ENCODE data around the gene EVA1A. TPM values are rescaled to one million over a fixed set of nuclear protein-coding genes. Genes with fewer than 3 reads are reported as not detected.

Gene EVA1A
- total RNA-seq, 1 experiment from 2014 or later = 10.8 TPM

- ChIA-PET POLR2A (ENCODE audit: unreplicated experiment) (no interaction called here), CTCF (interaction anchor here (0.7 kb wide), 1 partner anchor 269 kb away, joined by 3 read pairs; no protein-coding TSS in a partner anchor)
- BruUV-seq (replicated peaks) = no TSS peak
- Histone ChIP-seq H3K27ac (peak overlapping the region; percentile 65), H3K9me2 (ENCODE audit: insufficient read depth) (no peaks in the 10 kb centered on the region), H3K79me2 (ENCODE audit: low read depth) (no peaks in the 10 kb centered on the region), H3K27me3 (ENCODE audit: insufficient read depth, low read depth) (no peaks in the 10 kb centered on the region), H3K4me2 (peak overlapping the region; percentile 63), H3K9me3 (ENCODE audit: insufficient read depth, low read depth) (0 out of 2 replicates have a peak, but pooled peaks cover 4% of the 10 kb centered on the region), H3K4me1 (replicated peaks; ENCODE audit: insufficient read depth) (peaks cover 79% of the 10 kb centered on the region), H3F3A (ENCODE audit: insufficient read depth, low read depth) (peaks cover 60% of the 10 kb centered on the region), H3K4me3 (no peak overlapping the region), H3K36me3 (ENCODE audit: low read depth) (no peaks in the 10 kb centered on the region), H4K20me1 (ENCODE audit: insufficient read depth) (no peaks in the 10 kb centered on the region), H2AFZ (no peak overlapping the region)
- TF ChIP-seq EZH2 (IDR thresholded peaks at IDR 0.05; ENCODE audit: low read depth) = no peak
- no peak for TF ChIP-seq CTCF (conservative IDR thresholded peaks at IDR 0.05)
- peak in 1 of 2 experiments; percentile 38 for DNase-seq
- intact Hi-C loops (cut with micrococcal nuclease; ENCODE audit: unreplicated experiment) = loop anchor here (10.0 kb wide), 1 partner anchor 449 kb away; no protein-coding TSS in a partner anchor
Measured at GRCh38 chr2:75603477-75603876, 42.7 kb upstream of the EVA1A start.

- Histone ChIP-seq H3K4me3 (no peak overlapping the region), H2AFZ (no peak overlapping the region), H3K36me3 (ENCODE audit: low read depth) (no peaks in the 10 kb centered on the region), H3K27me3 (ENCODE audit: insufficient read depth, low read depth) (no peaks in the 10 kb centered on the region), H3F3A (ENCODE audit: insufficient read depth, low read depth) (peaks cover 56% of the 10 kb centered on the region), H3K79me2 (ENCODE audit: low read depth) (no peaks in the 10 kb centered on the region), H3K4me2 (peak overlapping the region; percentile 63), H3K4me1 (replicated peaks; ENCODE audit: insufficient read depth) (peaks cover 72% of the 10 kb centered on the region), H3K27ac (peak overlapping the region; percentile 65), H4K20me1 (ENCODE audit: insufficient read depth) (no peaks in the 10 kb centered on the region), H3K9me2 (ENCODE audit: insufficient read depth) (no peaks in the 10 kb centered on the region), H3K9me3 (ENCODE audit: insufficient read depth, low read depth) (0 out of 2 replicates have a peak, but pooled peaks cover 4% of the 10 kb centered on the region)
- intact Hi-C loops (cut with micrococcal nuclease; ENCODE audit: unreplicated experiment) = loop anchor here (10.0 kb wide), 1 partner anchor 448 kb away; no protein-coding TSS in a partner anchor
- TF ChIP-seq EZH2 (IDR thresholded peaks at IDR 0.05; ENCODE audit: low read depth) (no peak), CTCF (conservative IDR thresholded peaks at IDR 0.05) (no peak)
- peak; percentile 66 to 95 for DNase-seq
- BruUV-seq (replicated peaks) = no TSS peak
- ChIA-PET POLR2A (ENCODE audit: unreplicated experiment) (interaction anchor here (0.5 kb wide), 1 partner anchor 14 kb away, joined by 4 read pairs; no protein-coding TSS in a partner anchor), CTCF (interaction anchor here (0.6 to 0.7 kb wide), 2 partner anchors 137 to 269 kb away, joined by 3 to 4 read pairs; no protein-coding TSS in a partner anchor)
Measured at GRCh38 chr2:75602724-75603342, 42.1 kb upstream of the EVA1A start.

GRCh38 chr2:75600461-75601011, 39.8 kb upstream of the EVA1A start:
- intact Hi-C loops (cut with micrococcal nuclease; ENCODE audit: unreplicated experiment) = loop anchor here (10.0 kb wide), 1 partner anchor 446 kb away; no protein-coding TSS in a partner anchor
- CTCF ChIA-PET = no interaction called here

More at GRCh38 chr2:75600461-75601011, 39.8 kb upstream of the EVA1A start:
- no TSS peak for BruUV-seq (replicated peaks)
- Histone ChIP-seq H3K4me2 (no peak overlapping the region), H3K9me3 (ENCODE audit: insufficient read depth, low read depth) (0 out of 2 replicates have a peak, but pooled peaks cover 4% of the 10 kb centered on the region), H3K27ac (no peak overlapping the region), H3F3A (ENCODE audit: insufficient read depth, low read depth) (peaks cover 50% of the 10 kb centered on the region), H4K20me1 (ENCODE audit: insufficient read depth) (no peaks in the 10 kb centered on the region), H3K79me2 (ENCODE audit: low read depth) (no peaks in the 10 kb centered on the region), H3K27me3 (ENCODE audit: insufficient read depth, low read depth) (no peaks in the 10 kb centered on the region), H3K36me3 (ENCODE audit: low read depth) (no peaks in the 10 kb centered on the region), H3K4me3 (no peak overlapping the region), H3K4me1 (replicated peaks; ENCODE audit: insufficient read depth) (peaks cover 66% of the 10 kb centered on the region), H2AFZ (no peak overlapping the region), H3K9me2 (ENCODE audit: insufficient read depth) (no peaks in the 10 kb centered on the region)
- no peak for TF ChIP-seq CTCF (conservative IDR thresholded peaks at IDR 0.05)
- TF ChIP-seq EZH2 (IDR thresholded peaks at IDR 0.05; ENCODE audit: low read depth) = no peak
- DNase-seq = peak in 1 of 2 experiments; percentile 73
- POLR2A ChIA-PET (ENCODE audit: unreplicated experiment) = interaction anchor here (0.6 kb wide), 1 partner anchor 360 kb away, joined by 3 read pairs; no protein-coding TSS in a partner anchor
